ENCODE data around the gene GSC2. TPM values are rescaled to one million over a fixed set of nuclear protein-coding genes. Genes with fewer than 3 reads are reported as not detected.

GSC2 gene
- total RNA-seq, 2 donors from 2014 or later = not detected

Other genes with a start within 250 kb of the GSC2 start
- gene DGCR6, start 244.0 kb downstream of the GSC2 start, total RNA-seq = under 1 TPM; 0.57 to 0.77 TPM
- gene PRODH, start 214.0 kb downstream of the GSC2 start, total RNA-seq = 10 to 100 TPM; 11.1 to 11.6 TPM
- gene DGCR2, start 27.9 kb downstream of the GSC2 start, total RNA-seq = 10 to 100 TPM; 71.6 to 82.5 TPM
- not detected for gene TSSK2, start 19.0 kb downstream of the GSC2 start, total RNA-seq
- 10 to 100 TPM; 12.8 to 16.1 TPM for gene ESS2, start 5.6 kb downstream of the GSC2 start, total RNA-seq
- gene SLC25A1, start 28.4 kb upstream of the GSC2 start, total RNA-seq = 100 to 1,000 TPM; 191 to 218 TPM
- 1 to 10 TPM; 3.4 to 3.5 TPM for gene CLTCL1, start 141.4 kb upstream of the GSC2 start, total RNA-seq